Midbrain (tissue), 1 donor: Measurements from ENCODE around the gene TIGD7.
"Not testable (repeated sequence)": the region's sequence is repeated elsewhere in the genome, so short reads cannot be mapped to it uniquely, and the experiment has no call there.

Experiments used
- DNase-seq: peaks from one replicate; lab custom pipeline; 2025; lab: John Stamatoyannopoulos, UW

The TIGD7 gene

DNA sequence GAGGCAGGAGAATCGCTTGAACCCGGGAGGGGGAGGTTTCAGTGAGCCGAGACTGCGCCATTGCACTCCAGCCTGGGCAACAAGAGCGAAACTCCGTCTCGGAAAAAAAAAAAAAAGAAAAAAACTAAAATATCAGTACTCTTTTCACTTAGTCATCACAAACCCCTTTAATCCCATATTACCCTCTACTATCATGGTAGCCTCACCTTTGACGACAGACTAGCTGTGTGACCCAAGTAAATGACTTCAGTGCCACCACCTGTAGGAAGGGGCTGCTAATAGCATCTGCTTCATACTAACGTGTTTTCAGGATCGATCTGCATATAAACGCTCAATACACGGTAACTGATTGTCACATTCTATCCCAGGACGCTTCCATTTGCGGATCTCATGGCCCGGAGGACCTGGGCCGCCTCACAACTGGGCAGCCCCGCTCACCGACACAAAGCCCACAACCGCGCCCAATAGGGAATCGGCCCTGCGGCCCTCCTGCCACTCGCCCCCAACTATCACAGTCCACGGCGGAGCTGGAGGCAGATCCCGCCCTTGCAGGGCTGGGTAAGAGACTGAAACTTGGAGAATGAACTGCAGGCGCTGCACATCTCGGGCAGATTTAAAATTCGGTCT lies 23.0 kb downstream of the TIGD7 start:
- no peak for DNase-seq

DNA sequence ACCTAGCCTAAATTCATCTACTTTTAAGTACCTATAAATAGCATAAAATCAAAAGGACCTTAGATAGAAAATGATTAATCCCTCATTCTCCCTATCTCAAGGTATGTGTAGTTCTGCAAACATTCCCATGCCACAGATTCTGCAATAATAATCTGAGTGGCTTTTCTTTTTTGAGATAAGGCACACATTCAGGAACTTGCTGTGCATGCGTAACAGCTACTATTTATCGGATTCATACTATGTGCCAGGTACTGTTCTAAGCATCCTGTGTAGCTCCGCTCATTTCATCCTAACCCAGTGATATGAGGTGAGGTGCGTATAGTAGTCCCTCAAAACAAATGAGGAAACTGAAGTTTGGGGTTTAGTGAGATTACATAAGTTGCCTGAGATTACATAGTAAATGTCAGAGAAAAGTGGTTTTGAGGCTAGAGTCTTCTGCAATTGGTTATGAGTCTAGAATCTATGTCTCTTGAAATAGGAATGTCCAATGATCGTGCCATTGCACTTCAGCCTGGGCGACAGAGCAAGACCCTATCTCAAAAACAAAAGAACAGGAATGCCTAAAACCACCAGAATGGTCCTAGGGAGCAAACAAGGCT lies 23.9 kb downstream of the TIGD7 start:
- DNase-seq = no peak

DNA sequence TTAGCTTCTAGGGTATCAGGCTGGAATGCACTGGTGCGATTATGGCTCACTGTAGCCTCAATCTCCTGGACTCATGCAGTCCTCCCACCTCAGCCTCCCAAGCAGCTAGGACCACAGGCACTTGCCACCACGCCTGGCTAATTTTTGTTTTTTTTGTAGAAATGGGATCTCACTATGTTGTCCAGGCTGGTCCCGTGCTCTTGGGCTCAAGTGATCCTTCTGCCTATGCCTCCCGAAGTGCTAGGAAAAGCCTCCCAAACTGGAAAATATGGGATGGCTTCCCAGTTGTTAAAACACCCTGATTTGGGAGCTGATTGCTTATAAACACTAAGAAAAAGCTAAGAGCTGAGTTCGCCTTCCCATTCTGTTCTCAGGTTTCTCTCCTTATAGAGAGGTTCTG lies 28.6 kb downstream of the TIGD7 start:
- no peak for DNase-seq

DNA sequence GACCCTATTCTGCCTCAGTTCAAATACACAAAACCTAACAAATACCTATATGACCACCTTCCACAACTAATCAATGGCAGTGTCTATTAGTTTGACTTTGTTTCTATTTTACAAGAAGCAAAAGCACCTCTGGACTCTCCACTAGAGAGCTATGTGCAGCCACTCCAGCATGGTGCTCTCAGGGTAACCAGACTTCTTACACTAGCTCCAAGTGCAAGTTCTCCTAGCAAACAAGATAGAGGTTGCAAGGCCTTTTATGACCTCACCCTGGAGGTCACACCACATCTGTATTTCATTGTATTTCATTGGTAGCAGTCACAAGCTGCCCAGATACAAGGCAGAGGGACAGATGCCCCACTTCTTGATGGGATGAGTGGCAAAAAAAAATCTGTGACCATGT lies 30.3 kb downstream of the TIGD7 start:
- no peak for DNase-seq

DNA sequence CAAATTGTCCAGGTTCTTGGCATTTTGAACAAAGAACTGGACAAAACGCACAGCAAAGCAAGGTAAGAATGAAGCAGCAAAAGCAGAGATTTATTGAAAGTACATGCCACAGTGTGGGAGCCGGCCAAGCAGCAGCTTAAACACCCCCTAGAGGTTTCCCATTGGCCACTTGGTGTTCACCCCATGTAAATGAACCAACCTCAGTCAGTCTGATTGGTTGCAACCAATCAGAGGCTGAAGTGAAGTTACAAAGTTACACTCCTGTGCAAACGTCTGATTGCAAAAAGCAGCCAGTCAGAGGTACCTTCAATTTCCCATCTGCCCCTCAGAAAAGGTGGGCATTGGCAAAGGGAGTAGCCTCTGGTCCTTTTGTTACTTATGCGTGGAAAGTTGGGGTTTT lies 30.7 kb downstream of the TIGD7 start:
- no peak for DNase-seq

DNA sequence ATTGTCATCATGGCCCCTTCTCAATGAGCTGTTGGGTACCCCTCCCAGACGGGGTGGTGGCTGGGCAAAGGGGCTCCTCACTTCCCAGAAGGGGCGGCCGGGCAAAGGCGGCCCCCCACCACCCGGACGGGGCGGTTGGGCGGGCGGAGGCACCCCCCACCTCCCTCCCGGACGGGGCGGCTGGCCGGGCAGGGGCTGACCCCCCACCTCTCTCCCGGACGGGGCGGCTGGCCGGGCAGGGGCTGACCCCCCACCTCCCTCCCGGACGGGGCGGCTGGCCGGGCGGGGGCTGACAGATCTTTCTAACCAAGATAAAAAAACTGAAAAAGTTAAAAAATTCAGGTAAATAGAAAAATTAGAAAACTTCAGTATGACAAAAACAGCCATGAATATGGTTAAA lies 33.9 kb downstream of the TIGD7 start:
- not testable (repeated sequence) for DNase-seq

DNA sequence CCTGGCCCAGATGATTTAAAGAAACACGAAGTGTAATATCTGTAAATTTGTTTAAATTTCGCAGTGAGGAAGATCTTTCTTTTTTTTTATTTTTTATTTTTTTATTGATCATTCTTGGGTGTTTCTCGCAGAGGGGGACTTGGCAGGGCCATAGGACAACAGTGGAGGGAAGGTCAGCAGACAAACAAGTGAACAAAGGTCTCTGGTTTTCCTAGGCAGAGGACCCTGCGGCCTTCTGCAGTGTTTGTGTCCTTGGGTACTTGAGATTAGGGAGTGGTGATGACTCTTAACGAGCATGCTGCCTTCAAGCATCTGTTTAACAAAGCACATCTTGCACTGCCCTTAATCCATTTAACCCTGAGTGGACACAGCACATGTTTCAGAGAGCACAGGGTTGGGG lies 34.5 kb downstream of the TIGD7 start:
- DNase-seq = not testable (repeated sequence)

DNA sequence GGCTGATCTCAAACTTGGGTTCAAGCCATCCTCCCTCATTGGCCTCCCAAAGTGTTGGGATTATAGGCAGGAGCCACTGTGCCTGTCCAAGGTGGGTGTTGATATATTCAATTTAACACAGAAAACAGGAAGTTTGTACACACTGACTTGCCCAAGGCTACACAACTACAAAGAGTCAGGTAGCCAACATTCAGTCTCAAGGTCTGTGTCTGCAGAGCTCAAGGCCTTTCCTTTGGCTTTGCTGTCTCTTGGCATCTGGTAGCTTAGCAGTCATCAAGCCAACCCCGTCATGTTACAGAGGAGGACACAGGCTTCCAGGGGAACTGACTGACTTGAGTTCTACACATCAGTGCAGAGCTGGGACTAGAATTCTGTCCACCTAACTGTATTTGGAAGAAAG lies 36.9 kb downstream of the TIGD7 start:
- DNase-seq = no peak

DNA sequence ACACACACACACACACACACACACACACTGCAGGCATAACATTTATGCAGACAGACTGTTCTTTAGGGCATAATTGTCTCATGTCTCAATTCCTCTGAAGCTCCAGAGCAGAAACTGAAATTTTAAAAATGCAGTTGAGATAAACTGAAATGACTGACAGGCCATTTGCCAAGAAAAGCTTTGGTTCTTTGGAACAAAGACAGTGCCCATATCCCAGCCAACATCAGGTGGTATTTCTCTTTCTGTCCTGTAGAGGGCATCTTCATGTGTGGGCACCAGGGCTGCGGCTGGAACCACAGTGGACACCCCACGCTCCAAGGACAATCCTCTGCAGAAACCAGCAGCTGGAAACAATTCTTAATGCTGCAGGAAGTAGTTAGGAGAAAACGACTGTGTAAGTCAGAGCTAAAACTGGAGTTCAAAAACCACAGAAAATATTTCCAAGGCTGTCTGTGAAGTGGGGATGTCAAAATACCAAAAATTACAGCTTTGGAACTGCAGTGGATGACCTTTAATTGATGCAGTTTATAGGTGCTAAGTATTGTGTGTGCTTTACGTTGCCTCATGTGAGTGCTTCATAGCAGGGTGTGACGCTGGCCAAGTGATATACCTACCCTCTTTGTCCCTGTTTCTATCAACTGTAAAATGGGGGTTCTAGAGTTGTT lies 38.2 kb downstream of the TIGD7 start:
- peak; percentile 53 for DNase-seq

DNA sequence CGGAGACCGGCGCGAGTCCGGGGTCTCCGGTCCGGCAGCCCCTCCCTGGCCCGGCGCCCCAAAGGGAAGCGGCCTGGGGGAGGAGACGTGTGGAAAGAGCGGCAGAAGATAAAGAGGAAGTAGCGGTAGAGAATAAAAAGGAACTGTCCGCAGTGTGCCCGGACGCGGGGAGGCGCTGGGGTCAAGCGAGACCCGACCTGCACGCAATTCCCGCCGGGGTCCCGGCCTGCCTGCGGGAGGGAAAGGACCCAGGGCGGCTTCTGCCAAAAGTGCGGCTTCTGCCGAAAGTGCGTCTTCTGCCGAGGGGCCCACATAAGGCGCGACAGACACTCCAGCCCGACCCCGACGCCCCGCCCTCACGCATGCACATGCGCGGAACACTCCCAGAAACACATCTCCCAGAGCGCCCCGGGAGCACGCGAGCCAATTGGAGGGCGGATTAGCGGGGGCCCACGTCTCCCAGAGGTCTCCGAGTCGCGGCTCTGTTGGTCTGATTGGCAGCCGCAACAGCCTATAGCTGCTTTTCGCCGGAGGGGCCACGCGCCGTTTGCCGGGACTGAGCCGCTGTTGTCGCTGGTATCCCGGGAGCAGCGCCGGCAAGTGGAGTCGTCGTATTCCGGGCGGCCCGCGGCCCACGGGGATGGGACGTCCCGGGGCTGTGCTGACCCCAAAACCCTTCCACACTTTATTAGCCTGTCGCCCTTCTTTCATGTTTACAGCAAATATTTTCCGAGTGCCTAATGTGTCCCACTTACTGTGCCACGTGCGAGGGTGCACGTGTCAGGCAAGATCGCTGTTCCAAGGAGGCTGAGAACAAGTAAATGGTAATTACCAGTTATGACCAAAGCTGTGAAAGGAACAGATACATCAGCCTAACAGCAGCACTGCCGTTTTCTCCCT lies 40.8 kb downstream of the TIGD7 start:
- DNase-seq = peak; percentile 99

DNA sequence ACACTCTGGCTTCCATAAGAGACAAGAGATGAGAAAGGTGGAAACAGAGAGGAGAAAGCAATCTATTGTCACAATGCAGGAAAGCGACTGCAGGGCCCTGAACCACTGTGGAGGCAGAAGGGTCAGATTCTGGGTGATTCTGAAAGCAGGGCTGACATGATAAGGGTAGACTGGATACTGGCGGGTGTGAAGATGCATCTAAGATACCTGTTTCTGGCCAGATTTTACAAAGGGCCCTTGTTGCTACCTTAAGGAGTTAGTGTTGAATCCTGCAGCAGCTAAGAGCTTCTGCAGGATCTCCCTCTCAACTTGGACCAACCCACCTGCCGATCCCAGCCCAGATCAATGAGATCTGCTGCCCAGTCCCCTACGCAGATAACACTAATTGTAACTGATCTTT lies 42.7 kb downstream of the TIGD7 start:
- no peak for DNase-seq

DNA sequence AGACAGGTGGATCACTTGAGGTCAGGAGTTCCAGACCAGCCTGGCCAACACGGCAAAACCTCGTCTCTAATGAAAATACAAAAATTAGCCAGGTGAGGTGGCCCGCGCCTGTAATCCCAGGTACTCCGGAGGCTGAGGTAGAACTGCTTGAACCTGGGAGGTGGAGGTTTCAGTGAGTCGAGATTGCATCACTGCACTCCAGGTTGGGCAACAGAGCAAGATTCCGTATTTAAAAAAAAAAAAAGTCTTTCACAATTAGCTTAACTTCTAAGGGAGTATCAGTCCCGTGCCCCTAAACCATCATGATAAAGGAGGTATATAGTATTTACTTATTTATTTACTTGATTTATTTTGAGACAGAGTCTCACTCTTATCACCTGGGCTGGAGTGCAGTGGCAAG lies 45.4 kb downstream of the TIGD7 start:
- DNase-seq = no peak

DNA sequence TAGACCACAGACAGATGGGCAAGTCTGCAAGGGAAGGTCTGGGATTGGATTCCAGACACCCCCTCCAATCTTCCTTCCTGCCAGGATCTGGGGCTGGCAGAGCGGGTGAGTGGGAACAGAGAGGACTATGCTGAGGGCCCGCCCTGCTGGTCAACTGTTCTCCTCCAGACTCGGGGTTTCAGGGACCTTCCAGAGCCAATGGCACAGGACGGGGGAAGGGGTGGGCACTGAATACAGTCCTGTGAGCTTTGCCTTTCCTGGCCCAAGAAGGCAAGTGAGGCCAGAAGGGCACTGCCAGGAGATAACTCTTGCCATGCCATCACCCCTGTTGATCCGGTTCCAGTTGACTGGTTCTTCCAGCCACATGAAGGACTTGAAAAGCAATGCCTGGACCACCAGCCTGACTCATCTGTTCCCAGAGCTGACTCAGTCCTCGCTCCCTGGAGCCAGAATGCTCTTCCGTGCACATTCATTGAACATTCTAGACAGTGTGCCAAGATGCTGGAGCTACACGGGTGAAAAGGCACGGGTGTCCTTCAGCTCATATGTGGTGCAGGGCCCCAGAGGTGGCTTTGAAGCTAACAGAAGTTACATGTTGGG lies 48.3 kb downstream of the TIGD7 start:
- no peak for DNase-seq

DNA sequence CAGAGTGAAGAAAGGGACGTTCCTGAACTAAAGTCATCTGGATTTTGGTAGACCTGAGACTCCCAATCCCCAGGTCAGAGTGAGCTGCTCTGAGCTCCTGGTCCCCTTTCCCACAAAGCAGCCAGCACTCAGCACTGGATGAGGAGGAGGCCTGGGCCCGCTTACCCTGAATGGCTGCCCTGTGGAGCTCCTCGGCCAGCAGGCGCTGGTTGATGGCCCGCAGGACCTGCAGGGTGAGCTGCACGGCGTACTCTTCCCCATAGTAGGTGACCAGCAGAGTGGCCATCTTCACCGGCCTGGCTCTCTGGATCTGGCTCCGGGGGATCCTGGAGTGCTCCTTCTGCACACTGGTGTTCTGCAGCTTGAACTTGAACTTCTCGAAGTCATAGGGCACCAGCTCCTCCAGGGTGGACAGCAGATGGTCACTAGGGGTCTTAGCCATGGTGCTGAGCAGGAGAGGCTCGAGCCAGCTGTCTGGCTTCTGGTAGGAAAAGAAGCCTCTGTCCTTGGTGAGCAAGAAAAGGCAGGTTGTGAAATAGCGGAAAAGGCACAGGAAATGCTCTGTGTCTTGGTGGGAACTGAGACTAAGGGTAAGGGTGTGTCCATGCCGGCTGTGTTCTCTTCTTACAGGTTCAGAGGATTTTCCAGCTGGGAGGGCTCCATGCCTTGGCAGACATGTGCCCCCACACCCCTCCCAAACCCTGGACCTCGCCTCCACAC lies 48.9 kb downstream of the TIGD7 start, which contains the start of gene MEFV:
Gene MEFV (minus strand): TSS at position 488 of the 720 bp plus-strand sequence. CDS start 46 bp downstream, at position 442.
- DNase-seq = no peak

DNA sequence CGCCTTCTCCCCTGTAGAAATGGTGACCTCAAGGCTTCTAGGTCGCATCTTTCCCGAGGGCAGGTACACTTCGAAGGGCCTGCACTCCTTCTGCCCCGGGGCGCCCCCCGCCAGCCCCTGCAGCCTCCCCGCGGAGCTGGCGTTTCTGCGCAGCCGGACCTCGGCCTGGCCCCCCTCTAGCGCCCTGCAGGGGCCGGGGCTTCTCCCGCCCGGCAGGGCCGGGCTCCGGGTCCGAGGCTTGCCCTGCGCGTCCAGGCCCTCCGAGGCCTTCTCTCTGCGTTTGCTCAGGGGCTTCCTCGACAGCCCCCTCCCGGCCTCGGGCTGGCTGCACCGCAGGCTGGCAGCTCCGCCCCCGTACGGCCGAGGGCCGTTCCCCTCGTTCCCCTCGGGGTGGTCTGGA lies 50.9 kb downstream of the TIGD7 start:
- DNase-seq = no peak

DNA sequence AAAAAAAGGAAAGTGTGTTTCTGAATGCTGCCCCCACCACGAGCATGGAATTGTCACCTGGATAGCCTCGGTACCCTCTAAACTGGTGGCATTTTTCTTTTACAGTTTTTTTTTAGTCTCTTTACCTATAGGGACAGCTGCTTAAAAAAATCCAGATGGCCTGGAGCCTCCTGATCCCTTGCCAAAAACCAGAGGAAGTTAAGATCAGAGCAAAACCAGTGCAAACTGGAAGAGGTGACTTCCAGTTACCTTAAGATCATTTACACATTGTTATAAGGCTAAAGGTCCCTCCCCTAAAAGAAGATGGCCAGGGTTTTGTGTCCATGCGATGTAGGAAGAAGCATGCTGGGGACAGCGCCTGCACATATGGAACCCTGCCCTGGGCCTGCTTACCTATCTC lies 52.3 kb downstream of the TIGD7 start:
- DNase-seq = no peak

DNA sequence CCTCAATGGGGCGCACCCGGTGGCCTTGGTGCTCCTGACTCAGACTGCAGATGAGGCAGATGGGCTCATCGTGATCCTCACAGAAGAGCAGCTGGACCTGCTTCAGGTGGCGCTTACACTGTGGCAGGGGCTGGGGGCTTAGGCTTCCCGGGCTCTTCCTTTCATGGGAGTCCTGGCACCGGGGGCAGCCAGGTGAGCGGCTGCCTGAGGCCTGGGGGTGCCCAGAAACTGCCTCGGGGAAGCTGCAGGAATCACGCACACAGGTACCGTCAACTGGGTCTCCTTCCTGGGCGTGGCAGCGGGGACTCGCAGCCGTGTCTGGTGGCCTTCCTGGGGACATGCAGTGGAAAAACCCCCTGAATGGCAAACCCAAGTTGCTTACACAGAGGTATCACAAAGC lies 55.8 kb downstream of the TIGD7 start:
- no peak for DNase-seq

DNA sequence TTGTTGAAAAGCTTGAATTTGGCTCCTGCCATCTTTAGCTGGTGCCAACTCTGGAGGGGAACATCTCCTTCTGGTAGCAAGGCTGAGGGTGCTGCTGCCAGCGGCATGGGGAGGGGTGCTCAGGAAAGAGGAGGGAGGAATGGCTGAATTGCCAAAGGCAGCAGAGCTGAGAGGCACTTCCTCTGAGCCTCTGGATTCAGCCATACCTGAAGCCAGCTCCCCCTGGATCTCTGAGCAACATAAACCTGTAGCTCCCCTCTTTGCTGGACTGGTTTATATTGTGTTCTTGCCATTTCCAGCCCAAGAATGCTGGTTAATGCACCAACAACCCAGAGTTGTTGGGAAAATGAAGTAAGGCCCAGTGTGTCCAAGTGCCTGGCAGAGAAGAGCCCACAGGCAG lies 56.2 kb downstream of the TIGD7 start:
- DNase-seq = no peak
